HL-60/S4 treated with retinoic acid at 250 ng/mL for 4 days and 3 days (cell line): Measurements from ENCODE around the gene KNCN.

Experiments used
- in situ Hi-C: fragments of 300-500 bp; cut with MboI; formaldehyde crosslinking; loops from 2 replicates; pipeline ENCODE4 v1.7.0; 2022; ENCODE audit warnings: low sequenced_read_pairs

The KNCN gene

DNA sequence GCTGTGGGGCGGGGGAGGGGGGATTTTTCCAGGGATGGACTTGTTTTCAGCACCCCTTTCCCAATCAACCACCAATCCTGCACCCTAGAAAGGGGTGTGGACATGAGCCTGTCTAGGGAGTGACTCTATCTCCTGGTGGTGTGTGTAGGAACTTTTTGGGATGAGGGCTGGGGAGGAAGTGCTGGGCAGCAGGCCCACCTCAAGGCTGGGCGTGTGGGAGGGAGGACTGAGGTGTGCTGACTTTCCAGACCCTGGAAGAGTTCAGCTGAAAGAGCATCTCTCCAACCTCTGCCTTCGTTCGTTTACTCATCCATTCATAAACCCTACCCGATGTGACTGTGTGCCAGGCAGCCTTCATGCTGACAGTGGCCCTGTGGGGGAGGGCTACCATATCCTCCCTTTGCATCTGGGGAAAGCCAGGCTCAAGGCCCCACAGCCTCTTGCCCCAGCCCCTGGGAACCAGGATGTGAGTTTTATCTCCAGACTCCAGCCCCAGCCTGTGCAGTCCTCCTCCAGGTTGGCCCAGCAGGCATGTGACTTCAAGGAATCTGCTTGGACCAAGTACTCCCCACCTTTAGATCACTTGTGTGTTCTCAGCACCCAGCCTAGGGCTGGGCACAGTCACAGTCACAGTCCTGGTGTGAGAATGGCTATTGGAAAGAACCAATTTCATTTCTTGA is 6.7 kb downstream of the KNCN start:
- in situ Hi-C loops = loop anchor here (25.0 kb wide), 1 partner anchor 107 kb away; no protein-coding TSS in a partner anchor

DNA sequence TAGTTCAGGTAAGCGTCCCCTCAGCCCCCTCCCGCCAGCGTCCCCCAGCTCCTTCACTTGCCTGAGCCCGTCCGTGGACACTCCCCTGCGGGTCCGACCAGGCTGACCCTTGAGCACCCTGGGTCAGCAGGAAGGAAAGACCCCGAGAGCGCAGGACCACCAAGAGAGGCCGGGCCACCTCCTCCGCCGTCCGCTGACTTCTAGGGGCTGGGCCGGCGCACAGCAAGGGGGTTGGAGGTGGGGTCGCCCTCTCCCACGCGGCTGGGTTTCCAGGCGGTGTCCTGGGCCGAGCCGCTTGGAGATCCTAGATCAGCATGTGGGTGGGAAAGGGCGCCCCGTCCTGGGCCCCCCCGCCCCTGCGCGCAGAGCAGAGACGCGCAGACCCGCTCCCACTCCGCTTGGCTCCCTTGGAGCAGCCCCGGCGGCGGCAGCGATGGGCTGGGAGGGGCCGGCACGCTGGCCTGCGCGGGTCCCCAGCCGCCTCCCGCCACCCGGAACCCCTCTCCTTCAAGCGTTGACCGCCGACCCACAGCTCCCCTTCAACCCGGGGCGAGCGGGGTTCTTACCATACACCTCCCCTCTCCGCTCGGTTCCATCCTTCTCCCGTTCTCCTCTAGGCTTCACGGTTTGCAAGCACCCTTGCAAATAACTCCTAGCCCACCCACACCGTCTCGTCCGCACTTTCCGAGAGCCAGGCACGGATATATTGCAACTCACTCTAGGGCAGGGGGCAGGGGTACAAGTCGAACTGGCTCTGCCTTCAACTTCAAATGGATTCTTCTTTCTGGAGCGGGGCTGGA is 7.5 kb downstream of the KNCN start:
- in situ Hi-C loops = loop anchor here (25.0 kb wide), 1 partner anchor 107 kb away; no protein-coding TSS in a partner anchor

GRCh38 chr1:46543382-46543760 is 8.1 kb downstream of the KNCN start:
- in situ Hi-C loops = loop anchor here (25.0 kb wide), 1 partner anchor 106 kb away; no protein-coding TSS in a partner anchor

- in situ Hi-C loops = loop anchor here (25.0 kb wide), 1 partner anchor 103 kb away; no protein-coding TSS in a partner anchor
Measured at GRCh38 chr1:46539972-46540371, 11.5 kb downstream of the KNCN start.

DNA sequence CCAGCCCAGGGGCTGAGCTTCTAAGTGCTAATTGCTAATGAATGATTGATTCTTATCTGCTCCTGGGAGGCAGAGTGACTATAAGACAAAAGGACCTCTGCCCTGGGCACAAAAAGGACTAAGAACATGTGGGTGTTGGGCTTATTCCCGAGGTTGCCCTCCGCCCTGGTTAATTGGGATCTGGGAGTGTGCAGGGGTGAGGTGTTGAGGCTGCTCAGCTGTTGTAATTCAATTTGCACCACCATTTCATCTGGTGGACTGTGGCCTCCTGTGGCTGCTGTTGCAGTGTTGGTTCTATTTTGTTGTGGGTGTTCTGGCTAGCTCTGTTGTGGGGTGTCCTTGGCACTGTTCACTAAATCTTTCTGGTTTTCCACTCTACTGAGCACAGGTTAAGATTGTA is 13.3 kb downstream of the KNCN start:
- in situ Hi-C loops = loop anchor here (25.0 kb wide), 1 partner anchor 101 kb away; no protein-coding TSS in a partner anchor

DNA sequence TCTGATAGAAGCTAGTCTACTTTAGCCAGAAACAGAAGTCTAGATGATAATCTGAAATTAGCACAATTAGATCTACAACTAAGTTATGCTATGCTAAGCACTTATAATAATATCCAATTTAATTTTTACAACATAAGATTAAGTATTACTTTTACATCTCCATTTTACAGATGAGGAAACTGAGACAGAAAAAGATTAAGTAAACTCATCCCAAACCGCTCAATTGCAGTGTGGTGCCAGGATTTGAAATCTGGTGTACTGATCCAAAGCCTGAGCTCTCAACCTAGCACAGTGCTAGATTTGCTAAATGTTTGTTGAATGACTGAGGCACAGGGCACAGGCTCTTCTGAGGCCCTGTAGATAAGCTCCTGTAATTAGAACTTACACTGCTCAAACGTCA is 13.8 kb downstream of the KNCN start:
- in situ Hi-C loops = loop anchor here (25.0 kb wide), 1 partner anchor 100 kb away; no protein-coding TSS in a partner anchor

DNA sequence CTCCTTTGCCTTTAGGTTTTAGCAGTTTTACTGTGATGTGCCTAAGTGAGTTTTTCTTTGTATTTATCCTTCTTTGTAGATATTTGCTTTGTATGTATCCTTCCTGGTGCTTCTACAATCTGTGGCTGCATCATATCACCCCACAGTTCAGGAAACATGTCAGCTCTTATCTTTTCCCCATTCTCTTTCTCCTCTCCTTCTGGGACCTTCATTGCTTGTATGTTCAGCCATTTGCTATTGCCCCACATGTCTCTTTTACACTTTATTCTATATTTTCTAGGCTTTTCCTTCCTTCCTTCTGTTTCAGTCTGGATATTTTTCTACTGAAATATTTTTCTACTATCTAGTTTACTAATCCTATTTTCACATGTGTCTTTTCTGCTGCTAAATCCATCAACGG is 14.9 kb downstream of the KNCN start:
- in situ Hi-C loops = loop anchor here (25.0 kb wide), 1 partner anchor 99 kb away; no protein-coding TSS in a partner anchor

DNA sequence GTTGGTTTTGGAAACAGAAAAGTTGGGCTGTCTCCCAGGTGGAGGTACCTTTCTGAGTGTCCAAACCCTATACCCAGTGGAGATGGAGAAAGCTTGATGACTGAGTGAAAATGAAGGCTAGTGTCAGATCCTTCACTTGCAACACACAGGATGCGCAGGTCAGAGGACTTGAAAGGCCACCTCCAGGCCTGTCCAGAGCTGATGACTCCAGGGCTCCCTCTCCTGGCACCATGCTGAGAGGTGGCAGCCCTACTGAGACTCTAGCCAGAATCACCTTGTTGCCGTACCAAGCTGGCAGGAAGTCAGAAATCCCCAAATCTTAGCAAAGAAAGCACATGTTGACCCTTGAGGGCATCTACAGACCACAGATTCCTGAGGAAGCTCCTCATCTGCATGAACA is 16.4 kb downstream of the KNCN start:
- in situ Hi-C loops = loop anchor here (25.0 kb wide), 1 partner anchor 98 kb away; no protein-coding TSS in a partner anchor

- in situ Hi-C loops = loop anchor here (25.0 kb wide), 1 partner anchor 96 kb away; no protein-coding TSS in a partner anchor
Measured at GRCh38 chr1:46533179-46533864, 18.1 kb downstream of the KNCN start.

GRCh38 chr1:46532498-46533178 is 18.8 kb downstream of the KNCN start:
- in situ Hi-C loops = loop anchor here (25.0 kb wide), 1 partner anchor 95 kb away; no protein-coding TSS in a partner anchor

- in situ Hi-C loops = loop anchor here (25.0 kb wide), 1 partner anchor 95 kb away; no protein-coding TSS in a partner anchor
Measured at GRCh38 chr1:46532095-46532494, 19.4 kb downstream of the KNCN start.

DNA sequence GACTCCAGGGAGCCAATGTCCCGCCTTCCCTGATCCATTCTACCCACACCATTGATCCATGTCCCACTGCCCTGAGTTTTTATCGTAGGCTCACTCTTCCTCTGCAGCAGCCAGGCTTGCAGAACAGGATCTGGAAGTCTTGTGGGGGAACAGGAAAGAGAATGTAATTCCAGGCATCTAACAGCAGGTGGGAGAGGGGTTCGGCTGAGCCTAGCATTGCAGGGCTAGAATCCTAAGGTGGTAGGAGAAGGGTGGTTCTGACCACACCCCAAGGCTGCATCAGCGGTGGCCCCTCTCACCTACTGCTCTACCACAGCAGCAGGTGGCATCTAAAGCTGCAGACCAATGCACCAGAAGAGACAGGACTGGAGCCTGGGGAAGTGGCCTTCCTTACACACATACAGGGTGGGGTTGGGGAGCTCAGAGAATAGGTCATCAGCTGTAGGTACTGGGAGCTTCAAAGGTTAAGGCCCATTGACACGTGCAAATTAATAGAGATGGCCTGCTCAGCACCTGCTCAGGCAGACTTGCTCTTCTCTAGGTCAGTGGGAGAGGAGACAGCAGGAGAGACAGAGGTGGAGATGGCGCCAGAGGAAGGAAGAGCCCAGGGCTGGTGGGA is 20.5 kb downstream of the KNCN start:
- in situ Hi-C loops = loop anchor here (25.0 kb wide), 1 partner anchor 94 kb away; no protein-coding TSS in a partner anchor

DNA sequence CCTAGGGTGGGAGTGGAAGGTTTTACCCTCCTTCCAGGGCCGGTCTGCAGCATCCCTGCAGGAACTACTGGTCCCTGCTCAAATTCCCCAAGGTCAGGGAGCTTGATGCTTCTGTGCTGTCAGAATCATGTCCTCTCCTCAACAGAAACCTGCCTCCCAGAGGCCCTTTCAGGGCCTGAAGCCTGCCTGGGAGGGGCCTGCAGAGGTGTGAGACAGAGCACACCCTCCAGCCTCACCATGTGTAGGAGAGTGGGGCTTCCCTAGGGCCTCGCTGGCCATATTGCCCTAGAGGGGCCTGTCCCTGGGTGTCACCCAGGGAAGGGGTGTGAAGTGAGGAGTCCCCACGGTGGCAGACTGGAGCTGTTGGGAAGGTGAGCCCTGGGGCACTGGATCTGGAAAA is 21.1 kb downstream of the KNCN start:
- in situ Hi-C loops = loop anchor here (25.0 kb wide), 1 partner anchor 93 kb away; no protein-coding TSS in a partner anchor

DNA sequence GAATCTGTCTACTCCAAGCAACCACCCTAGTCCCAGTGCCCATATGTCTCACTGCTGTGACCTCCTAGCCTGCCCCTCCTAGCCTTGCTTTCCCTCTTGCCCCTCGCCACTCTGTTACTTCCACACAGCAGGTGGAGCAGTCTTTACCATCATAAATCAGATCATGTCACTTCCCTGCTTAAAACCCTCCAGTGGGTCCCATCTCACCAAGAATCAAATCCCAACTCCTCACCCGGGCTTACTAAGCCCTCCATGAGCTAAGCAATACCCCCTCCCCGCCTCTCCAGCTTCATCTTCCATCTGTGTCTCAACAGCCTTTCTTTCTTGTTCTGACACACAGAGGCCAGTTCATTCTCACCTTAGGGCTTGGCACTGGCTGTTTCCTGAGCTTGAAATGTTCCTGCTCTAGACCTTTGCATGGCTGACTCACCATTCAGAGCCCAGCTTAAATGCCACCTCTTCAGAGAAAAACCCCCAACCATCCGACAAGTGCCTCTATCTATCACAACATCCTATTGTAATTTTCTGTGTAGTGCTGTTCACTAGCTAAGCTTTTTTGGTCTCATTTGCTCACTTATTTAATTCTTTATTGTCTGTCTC is 22.3 kb downstream of the KNCN start:
- in situ Hi-C loops = loop anchor here (25.0 kb wide), 1 partner anchor 92 kb away; no protein-coding TSS in a partner anchor

DNA sequence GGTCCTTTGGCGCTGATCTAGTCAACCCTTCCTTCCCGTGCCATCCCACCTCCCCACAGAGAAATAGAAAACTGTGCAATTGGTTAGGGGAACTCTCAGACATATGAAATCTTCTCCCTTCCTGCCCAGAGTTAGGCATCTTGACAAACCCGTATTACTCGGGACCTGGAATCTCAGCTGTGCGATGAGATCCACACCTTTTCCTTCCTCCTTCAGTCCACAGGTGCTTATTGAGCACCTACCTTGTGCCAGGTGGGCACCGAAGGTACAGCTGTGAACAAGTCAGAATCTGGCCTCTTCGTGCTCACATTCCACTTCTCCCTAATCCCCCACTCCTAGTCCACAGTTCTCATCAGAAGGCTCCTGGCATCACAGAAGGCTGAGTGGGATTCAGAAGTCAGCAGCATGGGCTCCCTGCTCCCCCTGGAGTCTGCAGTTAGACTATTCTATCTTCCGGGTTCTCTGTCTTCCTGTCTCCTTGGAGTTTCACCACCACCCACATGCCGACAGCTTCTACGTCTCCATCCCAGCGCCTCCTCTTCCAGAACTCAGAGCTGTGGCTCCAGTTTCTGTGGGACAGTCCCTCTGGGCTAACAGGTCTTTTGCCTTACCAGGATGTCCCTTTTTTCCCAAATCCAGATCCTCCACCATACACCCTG is 23.0 kb downstream of the KNCN start:
- in situ Hi-C loops = loop anchor here (25.0 kb wide), 1 partner anchor 91 kb away; no protein-coding TSS in a partner anchor

DNA sequence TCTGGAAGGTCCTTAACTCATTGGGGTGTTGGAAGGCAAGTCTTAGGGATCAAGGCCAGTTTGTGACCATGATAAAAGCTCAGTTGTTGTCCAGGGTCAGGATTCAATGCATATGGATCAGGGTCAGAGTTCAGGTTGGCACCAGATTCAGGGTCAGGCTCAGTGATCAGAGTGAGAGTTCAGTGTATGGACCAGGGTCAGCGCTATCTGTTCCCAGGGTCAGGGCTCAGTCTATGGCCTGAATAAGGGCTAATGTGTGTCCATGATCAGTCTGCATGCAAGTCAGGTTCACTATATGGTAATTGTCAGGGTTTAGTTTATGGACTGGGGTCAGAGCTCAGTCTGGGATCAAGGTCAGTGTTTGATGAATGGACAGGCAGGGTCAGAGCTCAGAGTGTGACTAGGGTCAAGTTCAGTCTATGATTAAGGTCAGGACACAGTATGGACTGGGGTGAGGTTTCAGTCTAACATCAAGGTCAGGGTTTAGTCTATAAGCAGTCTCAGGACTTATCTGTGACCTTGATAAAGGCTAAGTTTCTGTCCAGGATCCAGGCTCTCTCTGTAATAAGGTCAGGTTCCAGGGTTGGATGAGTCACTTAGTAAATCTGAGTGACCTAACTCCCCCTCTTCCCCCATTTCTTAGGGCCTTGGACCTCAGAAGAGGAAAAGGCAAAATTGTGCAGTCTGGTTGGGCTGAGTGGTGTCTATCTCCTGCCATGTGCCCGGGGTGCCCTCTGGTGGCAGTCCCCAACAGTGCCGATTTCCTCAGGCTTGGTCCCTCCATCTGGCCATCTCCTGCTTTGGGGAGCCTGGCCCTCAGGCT is 23.8 kb downstream of the KNCN start:
- in situ Hi-C loops = loop anchor here (25.0 kb wide), 1 partner anchor 90 kb away; no protein-coding TSS in a partner anchor

DNA sequence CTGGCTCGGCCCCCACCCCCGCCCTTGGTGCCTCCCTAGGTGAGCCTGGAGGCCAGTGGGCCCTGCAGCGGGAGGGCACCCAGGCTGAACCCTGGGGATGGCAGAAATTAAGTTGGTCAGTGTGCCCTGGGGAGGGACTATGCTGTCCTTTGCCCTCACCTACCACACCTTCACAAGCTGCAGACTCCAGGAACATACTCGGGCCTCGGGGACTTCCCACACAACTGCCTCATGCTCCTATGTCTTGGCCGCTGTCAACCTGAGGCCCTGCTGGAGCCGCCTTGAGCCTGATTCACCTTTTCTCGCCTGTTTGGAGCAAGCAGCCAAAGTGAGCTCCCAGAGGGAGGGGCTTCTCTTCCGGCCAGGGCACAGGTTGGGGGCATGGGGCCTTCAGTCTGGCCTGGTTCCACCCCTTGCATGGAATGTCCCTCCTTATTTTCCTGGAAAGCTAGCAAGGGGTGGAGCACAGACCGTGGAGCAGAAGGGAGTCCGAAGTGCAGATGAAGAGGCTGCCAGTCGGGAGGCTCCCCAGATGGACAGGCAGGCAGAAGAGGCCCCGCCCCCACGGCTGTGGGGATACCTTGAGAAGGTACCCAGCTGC is 24.7 kb downstream of the KNCN start:
- in situ Hi-C loops = loop anchor here (25.0 kb wide), 1 partner anchor 89 kb away; no protein-coding TSS in a partner anchor
